CD4-positive, alpha-beta T cell treated with Interleukin-6 for 4 hours (primary cell): ENCODE results near the gene CNOT1.
"Not testable (repeated sequence)": the region's sequence is repeated elsewhere in the genome, so short reads cannot be mapped to it uniquely, and the experiment has no call there.

Experiments
- DNase-seq: peaks from one replicate; pipeline ENCODE4 v3.0.0-alpha.2; 2020; ENCODE audit warnings: mixed read lengths

Gene CNOT1

GRCh38 chr16:58637021-58637420 lies 7.4 kb upstream of the CNOT1 start:
- DNase-seq: not testable (repeated sequence)

DNA sequence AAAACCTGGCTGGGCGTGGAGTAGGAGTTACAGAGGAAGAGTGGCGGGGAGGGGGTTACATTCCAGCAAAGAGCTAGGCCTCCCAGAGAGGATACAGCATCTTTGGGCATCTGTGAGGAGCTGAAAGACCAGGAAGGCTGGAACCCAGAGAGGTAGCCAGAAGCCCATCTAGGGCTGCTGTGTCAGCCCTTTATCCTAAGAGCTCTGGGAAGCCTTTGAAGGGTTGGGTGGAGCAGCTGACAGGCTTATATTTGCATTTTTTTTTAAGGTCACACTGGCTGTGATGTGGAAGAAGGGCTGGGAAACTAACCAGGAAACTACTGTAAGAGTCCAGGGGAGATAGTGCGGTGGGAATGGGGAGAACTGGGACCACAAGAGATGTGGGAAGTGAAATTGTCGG lies 6.8 kb upstream of the CNOT1 start:
- no peak for DNase-seq

DNA sequence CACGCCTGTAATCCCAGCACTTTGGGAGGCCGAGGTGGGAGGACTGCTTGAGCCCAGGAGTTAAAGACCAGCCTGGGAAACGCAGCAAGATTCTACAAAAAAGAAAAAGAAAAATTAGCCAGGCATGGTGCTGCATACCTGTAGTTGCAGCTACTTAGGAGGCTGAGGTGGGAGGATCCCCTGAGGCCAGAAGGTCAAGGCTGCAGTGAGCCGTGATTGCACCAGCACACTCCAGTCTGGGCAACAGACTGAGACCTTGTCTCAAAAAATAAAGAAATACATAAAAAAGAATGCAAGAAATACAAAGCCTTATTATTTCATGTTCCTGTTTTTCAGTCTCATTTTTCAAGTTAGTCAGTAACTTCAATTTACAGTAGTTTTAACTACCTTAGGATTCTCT lies 5.9 kb upstream of the CNOT1 start:
- DNase-seq: no peak

- DNase-seq: no peak
Observed at GRCh38 chr16:58634265-58634802, 4.7 kb upstream of the CNOT1 start.

- DNase-seq: peak; percentile 58
Observed at GRCh38 chr16:58628845-58629732, 537 bp downstream of the CNOT1 start.

DNA sequence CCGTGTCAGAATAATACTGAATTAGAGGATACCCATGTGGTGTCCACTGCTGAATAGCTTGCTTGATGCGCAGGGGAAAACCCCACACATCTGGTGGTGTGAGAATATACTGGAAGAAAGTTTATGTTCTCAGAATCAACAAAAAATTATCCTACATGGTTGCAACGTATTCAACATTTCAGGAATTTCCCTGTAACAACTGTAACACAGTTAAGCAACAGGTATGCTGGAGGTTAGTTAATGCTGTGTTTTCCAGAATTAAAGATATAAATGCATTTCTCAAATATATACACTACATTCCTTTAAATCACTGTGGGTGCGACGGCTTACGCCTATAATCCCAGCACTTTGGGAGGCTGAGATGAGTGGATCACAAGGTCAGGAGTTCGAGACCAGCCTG lies 5.4 kb downstream of the CNOT1 start:
- DNase-seq: no peak

- no peak for DNase-seq
Observed at GRCh38 chr16:58620396-58620795, 9.2 kb downstream of the CNOT1 start.

GRCh38 chr16:58615280-58615679 lies 14.3 kb downstream of the CNOT1 start:
- no peak for DNase-seq

DNA sequence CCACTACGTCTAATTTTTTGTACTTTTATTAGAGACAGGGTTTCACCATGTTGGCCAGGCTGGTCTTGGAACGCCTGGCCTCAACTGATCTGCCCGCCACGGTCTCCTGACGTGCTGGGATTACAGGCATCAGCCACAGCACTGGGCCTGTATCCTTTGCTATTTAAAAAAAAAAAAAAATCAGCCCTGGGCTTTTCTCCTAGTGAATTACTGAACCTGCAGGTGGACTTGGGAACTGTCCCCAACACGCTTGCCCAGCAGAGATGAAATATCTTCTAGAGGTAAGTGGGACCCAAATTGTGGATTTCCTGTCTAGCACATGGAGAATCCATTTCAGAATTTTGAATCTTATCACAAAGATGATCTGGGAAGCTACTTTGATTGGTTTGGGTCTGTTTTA lies 14.8 kb downstream of the CNOT1 start:
- DNase-seq: no peak

GRCh38 chr16:58614212-58614611 lies 15.4 kb downstream of the CNOT1 start:
- DNase-seq: no peak

DNA sequence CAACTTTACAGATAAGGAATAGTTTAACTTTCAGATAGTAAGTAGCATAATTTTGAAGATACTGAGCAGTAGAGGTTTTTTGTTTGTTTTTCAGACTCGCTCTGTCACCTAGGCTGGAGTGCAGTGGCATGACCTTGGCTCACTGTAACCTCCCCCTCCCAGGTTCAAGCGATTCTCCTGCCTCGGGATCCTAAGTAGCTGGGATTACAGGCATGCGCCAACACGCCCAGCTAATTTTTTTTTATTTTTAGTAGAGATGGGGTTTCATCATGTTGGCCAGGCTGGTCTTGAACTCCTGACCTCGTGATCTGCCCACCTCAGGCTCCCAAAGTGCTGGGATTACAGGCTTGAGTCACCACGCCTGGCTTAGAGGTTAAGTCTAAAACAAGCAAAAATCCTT lies 16.7 kb downstream of the CNOT1 start:
- DNase-seq: not testable (repeated sequence)

GRCh38 chr16:58608601-58609136 lies 21.0 kb downstream of the CNOT1 start:
- DNase-seq: no peak

GRCh38 chr16:58605562-58605961 lies 24.1 kb downstream of the CNOT1 start:
- no peak for DNase-seq

GRCh38 chr16:58591083-58591482 lies 38.5 kb downstream of the CNOT1 start:
- DNase-seq: no peak

DNA sequence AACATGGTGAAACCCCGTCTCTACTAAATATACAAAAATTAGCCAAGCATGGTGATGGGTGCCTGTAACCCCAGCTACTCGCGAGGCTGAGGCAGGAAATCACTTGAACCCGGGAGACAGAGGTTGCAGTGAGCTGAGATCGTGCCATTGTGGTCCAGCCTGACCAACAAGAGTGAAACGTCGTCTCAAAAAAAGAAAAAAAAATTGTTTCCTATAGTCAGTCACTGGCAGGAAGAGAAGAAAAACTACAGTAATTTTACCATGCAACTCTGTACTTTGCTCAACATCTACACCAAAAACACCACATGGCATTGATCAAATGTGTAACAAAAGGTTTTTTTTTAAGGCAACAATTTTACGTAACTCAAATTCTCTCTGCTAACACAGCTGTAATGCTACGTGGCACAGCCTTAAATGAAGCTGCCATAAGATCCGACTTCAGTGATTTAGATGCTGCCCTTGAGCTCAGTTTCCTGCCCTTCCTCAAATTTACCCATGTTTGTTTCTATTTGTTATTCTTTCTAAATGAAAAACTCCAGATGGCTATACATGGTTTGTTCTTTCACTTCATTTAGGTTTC lies 40.2 kb downstream of the CNOT1 start:
- DNase-seq: no peak

- no peak for DNase-seq
Observed at GRCh38 chr16:58588406-58588805, 41.2 kb downstream of the CNOT1 start.

DNA sequence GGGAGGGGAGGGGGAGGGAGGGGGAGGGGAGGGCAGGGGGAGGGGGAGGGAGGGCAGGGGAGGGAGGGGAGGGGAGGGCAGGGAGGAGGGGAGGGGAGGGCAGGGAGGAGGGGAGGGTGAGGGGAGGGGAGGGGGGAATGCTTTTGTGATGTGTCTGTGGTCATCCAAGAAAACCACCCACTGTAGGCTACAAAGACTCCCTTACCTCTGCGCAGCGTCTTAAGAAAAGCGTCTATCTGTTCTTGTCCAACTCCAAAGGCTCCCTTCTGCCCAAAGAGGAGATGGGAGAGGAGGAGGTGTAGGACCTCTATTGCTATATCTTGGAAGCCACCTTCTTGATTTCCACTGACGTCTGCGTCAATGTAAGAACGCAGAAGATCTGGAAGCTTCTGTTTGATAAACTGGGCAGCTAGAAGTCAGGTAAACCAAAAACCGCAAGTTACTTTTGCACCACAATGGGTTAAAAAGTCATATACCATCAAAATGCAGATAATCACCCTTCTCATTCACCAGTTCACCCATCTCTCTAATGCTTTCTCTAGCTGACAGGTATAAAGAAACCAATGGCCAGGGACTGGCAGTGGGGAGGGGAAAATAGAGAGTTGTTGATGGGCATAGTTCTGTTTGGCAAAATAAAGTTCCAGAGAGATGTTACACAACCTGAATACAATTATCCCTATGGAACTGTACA lies 43.1 kb downstream of the CNOT1 start:
- no peak for DNase-seq

DNA sequence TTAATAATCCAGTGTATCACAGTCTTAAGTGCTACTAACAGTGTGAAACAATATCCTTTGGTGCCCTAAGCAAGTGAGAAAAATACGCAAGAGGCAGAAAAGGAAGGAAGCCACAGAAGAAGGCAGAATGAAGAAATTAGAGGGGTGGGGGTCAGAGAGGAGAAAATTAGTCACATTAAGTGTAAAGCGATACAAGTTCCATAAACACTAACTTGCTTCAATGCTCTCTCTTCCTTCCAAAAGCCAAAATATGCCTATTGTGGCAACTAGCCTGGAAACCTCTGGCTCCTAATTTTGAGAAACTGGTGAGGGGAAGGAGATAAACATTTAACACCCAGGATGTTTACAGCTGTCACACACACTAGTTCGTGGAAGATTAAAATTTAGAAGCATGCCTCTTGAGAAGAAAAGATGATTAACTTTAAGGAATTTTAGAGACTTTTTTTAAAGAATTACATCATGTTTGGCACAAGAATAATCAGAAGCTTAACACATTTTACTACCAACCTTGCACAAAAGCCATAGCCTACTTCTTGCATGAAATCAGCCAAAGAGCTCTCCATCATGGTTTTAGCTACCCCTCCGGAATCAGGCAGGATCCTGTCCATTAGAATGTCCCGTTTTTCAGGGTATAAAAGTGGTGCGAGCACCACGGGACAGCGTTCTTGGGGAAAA lies 44.7 kb downstream of the CNOT1 start:
- no peak for DNase-seq

DNA sequence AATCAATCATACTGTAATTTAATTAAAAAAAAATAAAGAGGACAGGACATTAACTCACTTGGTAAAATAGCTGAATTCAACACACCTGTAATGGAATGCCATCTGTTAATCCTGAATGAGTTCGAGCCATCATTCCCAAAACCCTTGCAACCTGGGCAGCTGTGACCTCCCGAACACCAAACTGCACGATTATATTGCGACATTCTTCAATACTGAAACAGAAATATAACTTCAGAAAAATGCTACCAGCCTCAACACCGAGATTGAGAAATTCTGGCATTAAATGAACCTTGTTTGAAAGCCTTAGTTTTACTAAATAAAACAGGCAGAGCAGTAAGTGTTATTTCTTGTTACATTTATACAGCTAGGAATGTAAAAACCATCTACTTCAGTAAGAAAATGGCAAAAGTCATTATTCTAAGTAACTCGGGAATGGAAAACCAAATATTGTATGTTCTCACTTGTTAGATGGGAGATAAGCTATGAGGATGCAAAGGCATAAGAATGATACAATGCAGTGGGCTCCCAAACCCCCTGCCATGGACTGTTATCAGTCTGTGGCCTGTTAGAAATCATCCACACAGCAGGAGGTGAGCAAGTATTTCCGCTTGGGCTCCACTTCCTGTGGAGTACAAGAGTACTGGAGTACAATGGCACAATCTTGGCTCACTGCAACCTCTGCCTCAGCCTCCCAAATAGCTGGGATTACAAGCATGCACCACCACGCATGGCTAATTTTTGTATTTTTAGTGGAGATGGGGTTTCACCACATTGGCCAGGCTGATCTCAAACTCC lies 46.5 kb downstream of the CNOT1 start:
- no peak for DNase-seq

- DNase-seq: no peak
Observed at GRCh38 chr16:58582133-58582532, 47.5 kb downstream of the CNOT1 start.

DNA sequence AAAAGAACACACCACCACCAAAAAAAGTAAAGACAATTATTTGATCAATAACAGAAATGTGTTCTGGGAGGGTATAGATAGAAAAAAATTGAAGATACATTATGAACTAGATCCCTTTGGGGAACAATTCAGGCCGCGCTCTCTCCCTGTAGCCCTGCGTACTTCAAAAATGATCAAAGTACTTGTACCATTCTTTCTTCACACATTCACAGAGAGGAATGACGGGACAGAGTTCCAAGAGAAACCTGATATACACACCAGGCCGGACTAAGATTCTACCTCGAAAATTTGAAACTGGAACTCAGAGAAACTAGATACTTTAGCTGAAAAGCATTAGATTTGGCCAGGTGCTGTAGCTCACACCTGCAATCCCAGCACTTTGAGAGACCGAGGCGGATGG lies 50.0 kb downstream of the CNOT1 start:
- no peak for DNase-seq

DNA sequence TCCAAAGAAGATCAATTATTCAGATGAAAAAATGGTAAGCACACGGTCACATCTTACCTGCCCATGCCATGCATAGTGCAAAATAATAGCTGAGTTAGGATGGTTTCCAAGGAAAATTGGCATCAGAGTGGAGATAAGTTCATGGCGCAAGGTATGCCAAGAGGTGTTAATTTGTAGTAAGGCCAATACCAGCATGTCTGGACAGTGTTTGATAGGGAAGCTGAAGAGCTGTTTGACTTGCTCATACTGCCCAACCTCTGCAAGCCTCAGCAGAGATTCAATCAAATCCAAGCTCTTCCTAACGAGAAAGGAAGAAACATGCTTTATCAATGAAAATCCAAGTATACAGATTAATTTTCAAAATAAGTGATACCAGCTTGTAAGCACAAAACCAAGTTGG lies 51.0 kb downstream of the CNOT1 start:
- no peak for DNase-seq
